ENCODE data around the gene MARK3.

MARK3 gene

GRCh38 chr14:103512701-103513611, 127.7 kb downstream of the MARK3 start:
- TF ChIP-seq, protein P1, sequence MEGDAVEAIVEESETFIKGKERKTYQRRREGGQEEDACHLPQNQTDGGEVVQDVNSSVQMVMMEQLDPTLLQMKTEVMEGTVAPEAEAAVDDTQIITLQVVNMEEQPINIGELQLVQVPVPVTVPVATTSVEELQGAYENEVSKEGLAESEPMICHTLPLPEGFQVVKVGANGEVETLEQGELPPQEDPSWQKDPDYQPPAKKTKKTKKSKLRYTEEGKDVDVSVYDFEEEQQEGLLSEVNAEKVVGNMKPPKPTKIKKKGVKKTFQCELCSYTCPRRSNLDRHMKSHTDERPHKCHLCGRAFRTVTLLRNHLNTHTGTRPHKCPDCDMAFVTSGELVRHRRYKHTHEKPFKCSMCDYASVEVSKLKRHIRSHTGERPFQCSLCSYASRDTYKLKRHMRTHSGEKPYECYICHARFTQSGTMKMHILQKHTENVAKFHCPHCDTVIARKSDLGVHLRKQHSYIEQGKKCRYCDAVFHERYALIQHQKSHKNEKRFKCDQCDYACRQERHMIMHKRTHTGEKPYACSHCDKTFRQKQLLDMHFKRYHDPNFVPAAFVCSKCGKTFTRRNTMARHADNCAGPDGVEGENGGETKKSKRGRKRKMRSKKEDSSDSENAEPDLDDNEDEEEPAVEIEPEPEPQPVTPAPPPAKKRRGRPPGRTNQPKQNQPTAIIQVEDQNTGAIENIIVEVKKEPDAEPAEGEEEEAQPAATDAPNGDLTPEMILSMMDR (IDR thresholded peaks at IDR 0.05; ENCODE audit: insufficient read depth, low read length), result no peak
- TF ChIP-seq GABPA (IDR thresholded peaks at IDR 0.05; ENCODE audit: low read depth) (no peak), POLR2AphosphoS5 (IDR thresholded peaks at IDR 0.05; ENCODE audit: low read depth) (no peak), SPI1 (IDR thresholded peaks at IDR 0.05; ENCODE audit: borderline replicate concordance, low read depth) (no peak)
- TF ChIP-seq, protein P2, sequence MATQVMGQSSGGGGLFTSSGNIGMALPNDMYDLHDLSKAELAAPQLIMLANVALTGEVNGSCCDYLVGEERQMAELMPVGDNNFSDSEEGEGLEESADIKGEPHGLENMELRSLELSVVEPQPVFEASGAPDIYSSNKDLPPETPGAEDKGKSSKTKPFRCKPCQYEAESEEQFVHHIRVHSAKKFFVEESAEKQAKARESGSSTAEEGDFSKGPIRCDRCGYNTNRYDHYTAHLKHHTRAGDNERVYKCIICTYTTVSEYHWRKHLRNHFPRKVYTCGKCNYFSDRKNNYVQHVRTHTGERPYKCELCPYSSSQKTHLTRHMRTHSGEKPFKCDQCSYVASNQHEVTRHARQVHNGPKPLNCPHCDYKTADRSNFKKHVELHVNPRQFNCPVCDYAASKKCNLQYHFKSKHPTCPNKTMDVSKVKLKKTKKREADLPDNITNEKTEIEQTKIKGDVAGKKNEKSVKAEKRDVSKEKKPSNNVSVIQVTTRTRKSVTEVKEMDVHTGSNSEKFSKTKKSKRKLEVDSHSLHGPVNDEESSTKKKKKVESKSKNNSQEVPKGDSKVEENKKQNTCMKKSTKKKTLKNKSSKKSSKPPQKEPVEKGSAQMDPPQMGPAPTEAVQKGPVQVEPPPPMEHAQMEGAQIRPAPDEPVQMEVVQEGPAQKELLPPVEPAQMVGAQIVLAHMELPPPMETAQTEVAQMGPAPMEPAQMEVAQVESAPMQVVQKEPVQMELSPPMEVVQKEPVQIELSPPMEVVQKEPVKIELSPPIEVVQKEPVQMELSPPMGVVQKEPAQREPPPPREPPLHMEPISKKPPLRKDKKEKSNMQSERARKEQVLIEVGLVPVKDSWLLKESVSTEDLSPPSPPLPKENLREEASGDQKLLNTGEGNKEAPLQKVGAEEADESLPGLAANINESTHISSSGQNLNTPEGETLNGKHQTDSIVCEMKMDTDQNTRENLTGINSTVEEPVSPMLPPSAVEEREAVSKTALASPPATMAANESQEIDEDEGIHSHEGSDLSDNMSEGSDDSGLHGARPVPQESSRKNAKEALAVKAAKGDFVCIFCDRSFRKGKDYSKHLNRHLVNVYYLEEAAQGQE (IDR thresholded peaks at IDR 0.05; ENCODE audit: insufficient replicate concordance, low read depth), result no peak
- no peak overlapping the region for H3K4me3 ChIP-seq (replicated peaks; ENCODE audit: insufficient read depth, low read length)
- no peak for DNase-seq (ENCODE audit: low read depth in 1 of 2, low spot score in 1 of 2)
- no peaks in the 10 kb centered on the region for H3K27me3 ChIP-seq (ENCODE audit: insufficient read depth, poor library complexity, severe bottlenecking)
- H3K27ac ChIP-seq (replicated peaks), result no peak overlapping the region

GRCh38 chr14:103514596-103515421, 129.6 kb downstream of the MARK3 start:
- Histone ChIP-seq H3K27ac (replicated peaks) (no peak overlapping the region), H3K4me3 (replicated peaks; ENCODE audit: insufficient read depth, low read length) (no peak overlapping the region), H3K27me3 (ENCODE audit: insufficient read depth, poor library complexity, severe bottlenecking) (no peaks in the 10 kb centered on the region)
- no peak for DNase-seq (ENCODE audit: low read depth in 1 of 2, low spot score in 1 of 2)
- TF ChIP-seq POLR2AphosphoS5 (IDR thresholded peaks at IDR 0.05; ENCODE audit: low read depth) (no peak), GABPA (IDR thresholded peaks at IDR 0.05; ENCODE audit: low read depth) (no peak), SPI1 (IDR thresholded peaks at IDR 0.05; ENCODE audit: borderline replicate concordance, low read depth) (no peak)
- TF ChIP-seq, protein P1 (IDR thresholded peaks at IDR 0.05; ENCODE audit: insufficient read depth, low read length), result no peak
- TF ChIP-seq, protein P2 (IDR thresholded peaks at IDR 0.05; ENCODE audit: insufficient replicate concordance, low read depth), result no peak

GRCh38 chr14:103516426-103517173, 131.4 kb downstream of the MARK3 start:
- H3K4me3 ChIP-seq (replicated peaks; ENCODE audit: insufficient read depth, low read length), result no peak overlapping the region
- H3K27me3 ChIP-seq (ENCODE audit: insufficient read depth, poor library complexity, severe bottlenecking), result peaks cover 3% of the 10 kb centered on the region
- TF ChIP-seq, protein P1 (IDR thresholded peaks at IDR 0.05; ENCODE audit: insufficient read depth, low read length), result no peak
- TF ChIP-seq, protein P2 (IDR thresholded peaks at IDR 0.05; ENCODE audit: insufficient replicate concordance, low read depth), result no peak
- no peak for TF ChIP-seq SPI1 (IDR thresholded peaks at IDR 0.05; ENCODE audit: borderline replicate concordance, low read depth)
- TF ChIP-seq POLR2AphosphoS5 (IDR thresholded peaks at IDR 0.05; ENCODE audit: low read depth), result no peak
- TF ChIP-seq GABPA (IDR thresholded peaks at IDR 0.05; ENCODE audit: low read depth), result no peak
- no peak for DNase-seq (ENCODE audit: low read depth in 1 of 2, low spot score in 1 of 2)
- no peak overlapping the region for H3K27ac ChIP-seq (replicated peaks)

Data from HL-60 (cell line).